GM12875 (cell line): Measurements from ENCODE around the gene ADAM10.

Experiments
- H3K4me3 ChIP-seq: one replicate; pipeline ENCODE4 v1.5.1; 2011; ENCODE audit warnings: low read depth, low read length, control low read depth
- TF ChIP-seq, protein P1 (sequence below): IDR thresholded peaks from 2 replicates; pipeline ENCODE4 v1.5.1; 2011; ENCODE audit warnings: low read depth, mild to moderate bottlenecking, control low read depth, inconsistent platforms, low read length, moderate library complexity, borderline replicate concordance; ENCODE audit not compliant: insufficient read depth

ADAM10 gene

DNA sequence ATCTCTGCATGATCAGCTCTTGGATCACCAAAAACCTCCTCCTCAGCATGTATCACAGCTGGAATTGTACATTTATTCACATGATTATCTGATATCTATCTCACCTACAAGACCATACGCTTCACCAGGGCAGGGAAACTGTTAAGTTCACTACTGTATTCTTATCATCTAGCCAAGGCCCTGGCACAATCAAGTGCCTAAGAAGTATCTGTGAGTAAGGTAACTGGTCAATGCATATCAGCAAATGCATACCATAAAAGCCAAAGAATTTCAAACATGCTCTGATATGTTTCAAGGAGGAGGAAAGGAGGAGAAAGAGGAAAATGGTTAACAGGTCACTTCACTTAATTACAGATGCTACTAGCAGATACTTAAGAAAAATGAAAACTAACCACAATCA, 159.3 kb downstream of the ADAM10 start:
- H3K4me3 ChIP-seq, result no peak overlapping the region
- TF ChIP-seq, protein P1, sequence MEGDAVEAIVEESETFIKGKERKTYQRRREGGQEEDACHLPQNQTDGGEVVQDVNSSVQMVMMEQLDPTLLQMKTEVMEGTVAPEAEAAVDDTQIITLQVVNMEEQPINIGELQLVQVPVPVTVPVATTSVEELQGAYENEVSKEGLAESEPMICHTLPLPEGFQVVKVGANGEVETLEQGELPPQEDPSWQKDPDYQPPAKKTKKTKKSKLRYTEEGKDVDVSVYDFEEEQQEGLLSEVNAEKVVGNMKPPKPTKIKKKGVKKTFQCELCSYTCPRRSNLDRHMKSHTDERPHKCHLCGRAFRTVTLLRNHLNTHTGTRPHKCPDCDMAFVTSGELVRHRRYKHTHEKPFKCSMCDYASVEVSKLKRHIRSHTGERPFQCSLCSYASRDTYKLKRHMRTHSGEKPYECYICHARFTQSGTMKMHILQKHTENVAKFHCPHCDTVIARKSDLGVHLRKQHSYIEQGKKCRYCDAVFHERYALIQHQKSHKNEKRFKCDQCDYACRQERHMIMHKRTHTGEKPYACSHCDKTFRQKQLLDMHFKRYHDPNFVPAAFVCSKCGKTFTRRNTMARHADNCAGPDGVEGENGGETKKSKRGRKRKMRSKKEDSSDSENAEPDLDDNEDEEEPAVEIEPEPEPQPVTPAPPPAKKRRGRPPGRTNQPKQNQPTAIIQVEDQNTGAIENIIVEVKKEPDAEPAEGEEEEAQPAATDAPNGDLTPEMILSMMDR, result no peak

DNA sequence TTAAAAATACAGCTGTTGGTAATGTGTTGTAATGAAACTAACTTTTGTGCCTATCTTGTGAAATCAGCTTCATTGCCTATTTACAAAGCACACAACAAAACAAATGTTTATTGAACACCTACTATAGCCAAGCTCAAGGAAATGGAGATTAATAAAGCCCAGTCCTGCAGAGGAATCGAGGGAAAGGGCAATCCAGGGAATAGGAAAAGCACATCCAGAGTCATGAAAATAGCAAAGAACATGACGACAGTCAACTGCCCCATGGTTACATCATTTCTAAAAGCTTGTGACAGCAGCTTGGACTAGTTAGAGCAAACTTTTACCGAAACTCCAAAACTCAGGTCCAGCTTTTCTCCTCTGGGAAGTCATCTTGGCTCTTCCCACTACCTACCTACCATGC, 160.5 kb downstream of the ADAM10 start:
- TF ChIP-seq, protein P1, result no peak
- no peak overlapping the region for H3K4me3 ChIP-seq

DNA sequence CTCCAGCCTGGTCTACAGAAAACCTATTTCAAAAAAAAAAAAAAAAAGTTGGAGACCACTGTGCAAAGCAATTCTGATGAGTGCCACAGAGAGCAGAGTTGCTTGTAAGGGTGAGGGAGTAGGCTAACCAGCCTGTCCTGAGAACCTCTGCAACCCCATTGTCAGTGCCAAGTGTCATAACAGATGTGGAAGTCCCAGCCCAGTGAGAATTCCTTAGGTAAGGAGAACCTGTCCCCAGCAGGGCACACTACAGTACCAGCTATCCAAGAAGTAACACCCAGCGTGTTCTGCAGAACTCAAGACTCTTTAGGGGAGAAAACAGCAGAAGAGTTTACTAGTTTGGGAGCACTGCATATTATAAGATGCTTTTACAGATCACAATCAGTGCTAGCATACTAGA, 161.4 kb downstream of the ADAM10 start:
- H3K4me3 ChIP-seq, result no peak overlapping the region
- TF ChIP-seq, protein P1, result no peak

DNA sequence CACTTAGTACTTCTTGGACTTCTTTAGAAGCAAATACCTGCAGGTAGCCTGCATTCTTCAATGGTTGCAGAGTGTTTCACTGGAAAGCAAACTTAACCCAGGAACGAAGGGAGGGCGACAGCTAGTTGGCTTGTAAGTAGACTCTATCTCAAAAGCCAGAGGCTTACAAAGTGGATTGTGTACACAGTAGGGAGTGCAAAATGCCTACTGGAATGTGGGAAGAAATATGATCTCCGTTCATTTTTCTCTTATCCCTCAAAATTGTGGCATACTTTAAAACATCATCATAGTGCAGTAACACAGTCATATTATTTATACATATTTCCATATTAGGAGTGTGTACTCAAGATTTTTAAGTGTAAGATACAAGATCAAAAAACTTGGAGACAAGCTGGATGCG, 162.0 kb downstream of the ADAM10 start:
- no peak overlapping the region for H3K4me3 ChIP-seq
- TF ChIP-seq, protein P1, result no peak

DNA sequence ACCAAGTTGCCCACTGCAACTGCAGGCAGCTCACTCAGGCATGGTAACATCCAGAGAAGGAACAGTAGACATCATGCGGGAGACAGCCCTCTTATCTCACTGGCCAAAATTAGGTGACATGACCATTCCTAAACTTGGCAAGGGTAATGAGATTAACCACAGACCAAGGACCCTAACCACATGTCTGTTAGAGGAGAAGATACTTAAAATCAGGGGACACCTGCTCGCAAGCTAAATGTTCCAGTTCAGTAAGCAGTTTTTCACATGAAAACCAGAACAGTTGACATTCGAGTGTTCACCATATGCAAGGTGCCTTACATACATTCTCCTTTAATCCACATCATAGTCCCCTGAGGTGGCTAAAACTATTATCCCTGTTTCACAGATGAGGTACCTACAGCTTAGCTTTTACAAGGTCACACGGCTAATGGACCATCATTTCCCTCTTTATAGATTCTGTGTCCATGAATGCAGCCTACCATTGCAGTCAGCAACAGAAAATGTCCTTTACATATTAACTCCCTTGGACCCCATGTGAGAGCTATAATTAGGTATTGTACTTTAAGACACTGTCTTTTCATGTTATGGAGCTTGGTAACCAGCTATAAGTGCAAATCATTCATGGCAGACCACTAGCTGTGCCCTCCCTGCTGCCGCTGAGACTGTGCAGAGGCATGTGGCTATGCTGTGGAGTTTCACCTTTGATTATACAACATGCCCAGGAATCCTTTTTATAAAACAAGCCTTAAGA, 163.6 kb downstream of the ADAM10 start:
- TF ChIP-seq, protein P1, result no peak
- H3K4me3 ChIP-seq, result no peak overlapping the region

DNA sequence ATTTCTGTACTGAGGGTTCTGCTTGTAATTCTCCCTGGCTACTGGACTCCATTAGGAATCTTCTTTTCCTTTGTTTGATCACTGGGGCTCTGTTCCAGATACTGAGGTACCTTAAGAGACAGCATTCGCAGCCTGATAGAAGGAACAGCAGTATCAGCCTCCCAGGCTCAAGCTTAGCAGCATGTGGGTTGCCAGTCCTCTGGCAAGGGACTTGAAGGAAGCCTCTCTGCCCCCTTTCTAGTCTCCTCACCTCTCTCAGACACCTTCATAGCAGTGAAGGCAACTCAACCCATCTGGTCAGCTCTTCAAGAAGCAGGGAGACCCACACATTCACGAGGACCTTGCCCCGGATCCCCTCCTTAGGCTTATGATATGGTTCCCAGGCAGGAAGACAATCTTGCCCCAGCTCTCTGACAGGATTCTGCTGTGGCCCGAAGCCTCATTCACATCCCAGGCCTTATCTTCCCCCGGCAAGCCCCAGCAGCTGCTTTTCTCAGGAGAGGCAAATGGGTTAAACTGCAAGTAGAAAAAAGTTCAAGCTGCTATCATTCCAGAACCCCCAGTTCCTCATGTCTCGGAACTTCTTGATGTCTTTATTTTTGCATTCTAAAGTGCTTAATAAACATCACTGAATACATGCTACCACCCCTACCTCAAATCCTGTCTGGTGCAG, 164.6 kb downstream of the ADAM10 start:
- no peak overlapping the region for H3K4me3 ChIP-seq
- TF ChIP-seq, protein P1, result no peak
